Measurements from ENCODE around the gene ZNF140.
A peak's percentile ranks its signal among the peaks of the same experiment; 100 is the strongest.

Gene ZNF140

GRCh38 chr12:133130038-133130807 is 49.5 kb downstream of the ZNF140 start, which contains the start of the genes ZNF10 and ZNF891:
Gene ZNF10, plus strand, starts transcription at chr12:133130627. Its CDS starts 13,866 bp downstream, at chr12:133144493.
Gene ZNF891, minus strand, starts transcription at chr12:133130274. Its CDS starts 8,356 bp downstream, at chr12:133121918.
- DNase-seq (ENCODE audit: low spot score): peak; percentile 92

- no peak for DNase-seq (ENCODE audit: low spot score)
Observed at GRCh38 chr12:133130808-133131128, 50.0 kb downstream of the ZNF140 start.

GRCh38 chr12:133135747-133136146 is 55.0 kb downstream of the ZNF140 start:
- DNase-seq (ENCODE audit: low spot score): no peak

- no peak for DNase-seq (ENCODE audit: low spot score)
Observed at GRCh38 chr12:133145981-133146380, 65.3 kb downstream of the ZNF140 start.

GRCh38 chr12:133156125-133156690 is 75.5 kb downstream of the ZNF140 start:
- no peak for DNase-seq (ENCODE audit: low spot score)
